Retinal pigment epithelial cell (primary cell): ENCODE measurements around the gene BOD1.

Experiments
- DNase-seq: peaks from one replicate; pipeline ENCODE4 v3.0.0-alpha.2; 2010; ENCODE audit warnings: low read depth
- H3K4me3 ChIP-seq: 2 replicates; pipeline ENCODE4 v1.5.1; 2011; ENCODE audit warnings: mild to moderate bottlenecking, low read length, control low read depth, moderate library complexity
- CTCF ChIP-seq: conservative IDR thresholded peaks from 2 replicates; pipeline ENCODE4 v1.5.1; 2011; ENCODE audit warnings: low read depth, low read length, control low read depth, inconsistent platforms

The BOD1 gene

GRCh38 chr5:173565491-173566072 lies 50.9 kb downstream of the BOD1 start:
- DNase-seq, result no peak
- no peak for TF ChIP-seq CTCF
- no peak overlapping the region for H3K4me3 ChIP-seq

- DNase-seq, result no peak
- no peak for TF ChIP-seq CTCF
- no peak overlapping the region for H3K4me3 ChIP-seq
Measured at GRCh38 chr5:173564106-173564505, 52.3 kb downstream of the BOD1 start.

- H3K4me3 ChIP-seq, result no peak overlapping the region
- TF ChIP-seq CTCF, result no peak
- DNase-seq, result no peak
Measured at GRCh38 chr5:173563246-173563645, 53.2 kb downstream of the BOD1 start.

- DNase-seq, result no peak
- no peak for TF ChIP-seq CTCF
- no peak overlapping the region for H3K4me3 ChIP-seq
Measured at GRCh38 chr5:173562451-173562850, 54.0 kb downstream of the BOD1 start.
